ENCODE data around the gene ZFP30.

ZFP30 gene

GRCh38 chr19:37564624-37565369 is 90.5 kb downstream of the ZFP30 start:
- DNase-seq (ENCODE audit: low read depth, low spot score), result no peak

All from astrocyte of the hippocampus (primary cell).